GM06990 (cell line): Measurements from ENCODE around the gene AKR1B1.

Experiments
- DNase-seq: peaks from one replicate; pipeline ENCODE4 v3.0.0-alpha.2; 2011; ENCODE audit not compliant: insufficient read length; ENCODE audit errors: extremely low read depth
- H3K27me3 ChIP-seq: replicated peaks from 2 replicates; pipeline ENCODE4 v1.6.0; 2011; ENCODE audit warnings: low read length; ENCODE audit not compliant: control insufficient read depth, insufficient read depth
- H3K36me3 ChIP-seq: 2 replicates; pipeline ENCODE4 v1.5.1; 2011; ENCODE audit warnings: low read length; ENCODE audit not compliant: control insufficient read depth, insufficient read depth
- H3K4me3 ChIP-seq: replicated peaks from 2 replicates; pipeline ENCODE4 v1.5.1; 2011; ENCODE audit warnings: low read depth, mild to moderate bottlenecking, control low read depth, low read length
- CTCF ChIP-seq: IDR thresholded peaks from 2 replicates; pipeline ENCODE4 v1.5.1; 2011; ENCODE audit warnings: low read length, control low read depth, mild to moderate bottlenecking, inconsistent platforms; ENCODE audit not compliant: insufficient read depth, poor library complexity, severe bottlenecking

Gene AKR1B1

GRCh38 chr7:134482858-134483257 lies 24.0 kb upstream of the AKR1B1 start:
- Histone ChIP-seq H3K4me3 (no peak overlapping the region), H3K36me3 (no peaks in the 10 kb centered on the region), H3K27me3 (no peaks in the 10 kb centered on the region)
- TF ChIP-seq CTCF: no peak
- DNase-seq: no peak

- DNase-seq: no peak
- no peaks in the 10 kb centered on the region for H3K27me3 ChIP-seq
- TF ChIP-seq CTCF: no peak
- no peak overlapping the region for H3K4me3 ChIP-seq
- no peaks in the 10 kb centered on the region for H3K36me3 ChIP-seq
These were observed 22.3 kb upstream of the AKR1B1 start for GRCh38 chr7:134481167-134481566.

GRCh38 chr7:134480730-134481129 lies 21.8 kb upstream of the AKR1B1 start:
- no peak overlapping the region for H3K4me3 ChIP-seq
- TF ChIP-seq CTCF: no peak
- no peak for DNase-seq
- H3K36me3 ChIP-seq: no peaks in the 10 kb centered on the region
- H3K27me3 ChIP-seq: no peaks in the 10 kb centered on the region

GRCh38 chr7:134480202-134480601 lies 21.3 kb upstream of the AKR1B1 start:
- H3K4me3 ChIP-seq: no peak overlapping the region
- no peaks in the 10 kb centered on the region for H3K36me3 ChIP-seq
- DNase-seq: no peak
- TF ChIP-seq CTCF: no peak
- H3K27me3 ChIP-seq: no peaks in the 10 kb centered on the region

- Histone ChIP-seq H3K27me3 (no peaks in the 10 kb centered on the region), H3K36me3 (no peaks in the 10 kb centered on the region), H3K4me3 (no peak overlapping the region)
- no peak for TF ChIP-seq CTCF
- DNase-seq: no peak
These were observed 19.8 kb upstream of the AKR1B1 start for GRCh38 chr7:134478707-134479106.

- H3K27me3 ChIP-seq: no peaks in the 10 kb centered on the region
- DNase-seq: no peak
- no peaks in the 10 kb centered on the region for H3K36me3 ChIP-seq
- H3K4me3 ChIP-seq: no peak overlapping the region
- TF ChIP-seq CTCF: no peak
These were observed 19.1 kb upstream of the AKR1B1 start for GRCh38 chr7:134477954-134478353.
